Neural cell (in vitro differentiated cells): ENCODE results near the gene EXOC6B. TPM values are rescaled to one million over a fixed set of nuclear protein-coding genes. Genes with fewer than 3 reads are reported as not detected.

Experiments used
- H2AFZ ChIP-seq: fragments of 200-600, 300-800 bp; sonication (generic), shearing (Covaris generic); 2 replicates; pipeline ENCODE4 v1.6.0; 2014; ENCODE audit warnings: low read depth, mild to moderate bottlenecking, antibody characterized with exemption, low read length, moderate library complexity
- H3F3A ChIP-seq: fragments of 200-600 bp; shearing (Covaris generic); 2 replicates; pipeline ENCODE4 v1.6.1; 2016; ENCODE audit warnings: mild to moderate bottlenecking, moderate library complexity, mixed read lengths, antibody characterized with exemption, low read length; ENCODE audit not compliant: insufficient read depth, poor library complexity, severe bottlenecking
- H3K27ac ChIP-seq: fragments of 200-600, 300-800 bp; sonication (generic), shearing (Covaris generic); 2 replicates; pipeline ENCODE4 v1.5.1; 2014; ENCODE audit warnings: mild to moderate bottlenecking, low read length, moderate library complexity
- H3K27me3 ChIP-seq: fragments of 300-800, 200-600 bp; sonication (generic), shearing (Covaris generic); 2 replicates; pipeline ENCODE4 v1.6.0; 2014; ENCODE audit warnings: mild to moderate bottlenecking, low read depth, low read length, moderate library complexity; ENCODE audit not compliant: insufficient read depth
- H3K36me3 ChIP-seq: fragments of 300-800, 200-600 bp; sonication (generic), shearing (Covaris generic); 2 replicates; pipeline ENCODE4 v1.5.1; 2014; ENCODE audit warnings: mild to moderate bottlenecking, antibody characterized with exemption, low read length, moderate library complexity; ENCODE audit not compliant: insufficient read depth
- H3K4me2 ChIP-seq: fragments of 300-800, 200-600 bp; sonication (generic), shearing (Covaris generic); 2 replicates; pipeline ENCODE4 v1.6.0; 2014; ENCODE audit warnings: mild to moderate bottlenecking, low read length
- H3K4me3 ChIP-seq: fragments of 300-800, 200-600 bp; sonication (generic), shearing (Covaris generic); 2 replicates; pipeline ENCODE4 v1.5.1; 2014; ENCODE audit warnings: mild to moderate bottlenecking, low read length, moderate library complexity
- H3K79me2 ChIP-seq: fragments of 200-600 bp; shearing (Covaris generic); replicated peaks from 2 replicates; pipeline ENCODE4 v1.6.0; 2014; ENCODE audit warnings: mild to moderate bottlenecking, low read length, moderate library complexity; ENCODE audit not compliant: insufficient read depth
- H3K9ac ChIP-seq: fragments of 300-800, 200-600 bp; sonication (generic), shearing (Covaris generic); 2 replicates; pipeline ENCODE4 v1.6.1; 2016; ENCODE audit warnings: mild to moderate bottlenecking, low read length, mixed read lengths
- H3K9me2 ChIP-seq: fragments of 200-600 bp; shearing (Covaris generic); 2 replicates; pipeline ENCODE4 v1.6.1; 2016; ENCODE audit warnings: mild to moderate bottlenecking, low read length, mixed read lengths; ENCODE audit not compliant: insufficient read depth
- H3K9me3 ChIP-seq: fragments of 200-600, 300-800 bp; sonication (generic), shearing (Covaris generic); 2 replicates; pipeline ENCODE4 v1.6.1; 2016; ENCODE audit warnings: mild to moderate bottlenecking, mixed run types, low read length, moderate library complexity, mixed read lengths
- H4K20me1 ChIP-seq: fragments of 200-600 bp; shearing (Covaris generic); 2 replicates; pipeline ENCODE4 v1.6.1; 2016; ENCODE audit warnings: mild to moderate bottlenecking, mixed run types; ENCODE audit not compliant: insufficient read depth
- EZH2 ChIP-seq: fragments of 200-600, 300-800 bp; shearing (Covaris generic), sonication (generic); IDR thresholded peaks from 2 replicates; pipeline ENCODE4 v1.6.1; 2014; ENCODE audit warnings: antibody characterized with exemption, low read length, borderline replicate concordance, mild to moderate bottlenecking; ENCODE audit not compliant: insufficient read depth, poor library complexity, severe bottlenecking
- MXI1 ChIP-seq: fragments of 450-650 bp; conservative IDR thresholded peaks from 2 replicates; pipeline ENCODE4 v1.6.1; 2014; ENCODE audit warnings: antibody characterized with exemption, mild to moderate bottlenecking; ENCODE audit not compliant: poor library complexity, severe bottlenecking
- POLR2AphosphoS5 ChIP-seq: IDR thresholded peaks from 2 replicates; pipeline ENCODE4 v1.6.1; 2012
- RAD21 ChIP-seq: fragments of 450-650 bp; conservative IDR thresholded peaks from 2 replicates; pipeline ENCODE4 v1.6.1; 2014; ENCODE audit warnings: antibody characterized with exemption, mild to moderate bottlenecking, moderate library complexity
- SMC3 ChIP-seq: fragments of 450-650 bp; conservative IDR thresholded peaks from 2 replicates; pipeline ENCODE4 v1.6.1; 2014; ENCODE audit warnings: antibody characterized with exemption, mild to moderate bottlenecking, moderate library complexity; ENCODE audit not compliant: poor library complexity
- TAF1 ChIP-seq: IDR thresholded peaks from 2 replicates; pipeline ENCODE4 v1.6.1; 2012; ENCODE audit warnings: low read depth
- polyA plus RNA-seq: library from polyadenylated mRNA; depleted of rRNA; stranded (reverse); fragments of >200 nt; gene quantifications from 2 replicates; pipeline ENCODE4 v1.2.3, GENCODE V29; 2014
- TF ChIP-seq, protein P1 (sequence below): IDR thresholded peaks from 2 replicates; pipeline ENCODE4 v1.6.1; 2012; ENCODE audit warnings: borderline replicate concordance
- TF ChIP-seq, protein P2 (sequence below): fragments of 450-650 bp; IDR thresholded peaks from 2 replicates; pipeline ENCODE4 v1.5.1; 2014; ENCODE audit warnings: antibody characterized with exemption, mild to moderate bottlenecking, moderate library complexity; ENCODE audit not compliant: poor library complexity, severe bottlenecking

Gene EXOC6B
- polyA plus RNA-seq, 1 donor from 2014 or later: 23.4 TPM

DNA sequence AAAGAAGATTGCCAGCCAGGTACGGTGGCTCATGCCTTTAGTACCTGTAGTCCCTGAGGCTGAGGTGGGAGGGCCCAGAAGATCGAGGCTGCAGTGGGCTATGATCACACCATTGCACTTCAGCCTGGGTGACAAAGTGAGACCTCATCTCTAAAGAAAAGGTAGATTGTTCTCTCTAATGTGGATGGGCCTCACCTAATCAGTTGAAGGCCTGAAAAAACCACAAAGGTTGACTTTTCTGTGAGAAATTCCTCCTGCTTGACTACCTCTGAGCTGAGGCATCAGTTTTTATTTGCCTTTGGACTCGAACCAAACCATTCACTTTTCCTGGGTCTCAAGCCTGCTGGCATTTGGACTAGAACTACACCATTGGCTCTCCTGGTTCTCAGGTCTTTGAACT is 536.1 kb downstream of the EXOC6B start:
- TF ChIP-seq RAD21: no peak
- no peak for TF ChIP-seq TAF1
- TF ChIP-seq, protein P1, sequence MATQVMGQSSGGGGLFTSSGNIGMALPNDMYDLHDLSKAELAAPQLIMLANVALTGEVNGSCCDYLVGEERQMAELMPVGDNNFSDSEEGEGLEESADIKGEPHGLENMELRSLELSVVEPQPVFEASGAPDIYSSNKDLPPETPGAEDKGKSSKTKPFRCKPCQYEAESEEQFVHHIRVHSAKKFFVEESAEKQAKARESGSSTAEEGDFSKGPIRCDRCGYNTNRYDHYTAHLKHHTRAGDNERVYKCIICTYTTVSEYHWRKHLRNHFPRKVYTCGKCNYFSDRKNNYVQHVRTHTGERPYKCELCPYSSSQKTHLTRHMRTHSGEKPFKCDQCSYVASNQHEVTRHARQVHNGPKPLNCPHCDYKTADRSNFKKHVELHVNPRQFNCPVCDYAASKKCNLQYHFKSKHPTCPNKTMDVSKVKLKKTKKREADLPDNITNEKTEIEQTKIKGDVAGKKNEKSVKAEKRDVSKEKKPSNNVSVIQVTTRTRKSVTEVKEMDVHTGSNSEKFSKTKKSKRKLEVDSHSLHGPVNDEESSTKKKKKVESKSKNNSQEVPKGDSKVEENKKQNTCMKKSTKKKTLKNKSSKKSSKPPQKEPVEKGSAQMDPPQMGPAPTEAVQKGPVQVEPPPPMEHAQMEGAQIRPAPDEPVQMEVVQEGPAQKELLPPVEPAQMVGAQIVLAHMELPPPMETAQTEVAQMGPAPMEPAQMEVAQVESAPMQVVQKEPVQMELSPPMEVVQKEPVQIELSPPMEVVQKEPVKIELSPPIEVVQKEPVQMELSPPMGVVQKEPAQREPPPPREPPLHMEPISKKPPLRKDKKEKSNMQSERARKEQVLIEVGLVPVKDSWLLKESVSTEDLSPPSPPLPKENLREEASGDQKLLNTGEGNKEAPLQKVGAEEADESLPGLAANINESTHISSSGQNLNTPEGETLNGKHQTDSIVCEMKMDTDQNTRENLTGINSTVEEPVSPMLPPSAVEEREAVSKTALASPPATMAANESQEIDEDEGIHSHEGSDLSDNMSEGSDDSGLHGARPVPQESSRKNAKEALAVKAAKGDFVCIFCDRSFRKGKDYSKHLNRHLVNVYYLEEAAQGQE: no peak
- TF ChIP-seq MXI1: no peak
- TF ChIP-seq, protein P2, sequence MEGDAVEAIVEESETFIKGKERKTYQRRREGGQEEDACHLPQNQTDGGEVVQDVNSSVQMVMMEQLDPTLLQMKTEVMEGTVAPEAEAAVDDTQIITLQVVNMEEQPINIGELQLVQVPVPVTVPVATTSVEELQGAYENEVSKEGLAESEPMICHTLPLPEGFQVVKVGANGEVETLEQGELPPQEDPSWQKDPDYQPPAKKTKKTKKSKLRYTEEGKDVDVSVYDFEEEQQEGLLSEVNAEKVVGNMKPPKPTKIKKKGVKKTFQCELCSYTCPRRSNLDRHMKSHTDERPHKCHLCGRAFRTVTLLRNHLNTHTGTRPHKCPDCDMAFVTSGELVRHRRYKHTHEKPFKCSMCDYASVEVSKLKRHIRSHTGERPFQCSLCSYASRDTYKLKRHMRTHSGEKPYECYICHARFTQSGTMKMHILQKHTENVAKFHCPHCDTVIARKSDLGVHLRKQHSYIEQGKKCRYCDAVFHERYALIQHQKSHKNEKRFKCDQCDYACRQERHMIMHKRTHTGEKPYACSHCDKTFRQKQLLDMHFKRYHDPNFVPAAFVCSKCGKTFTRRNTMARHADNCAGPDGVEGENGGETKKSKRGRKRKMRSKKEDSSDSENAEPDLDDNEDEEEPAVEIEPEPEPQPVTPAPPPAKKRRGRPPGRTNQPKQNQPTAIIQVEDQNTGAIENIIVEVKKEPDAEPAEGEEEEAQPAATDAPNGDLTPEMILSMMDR: no peak
- no peak for TF ChIP-seq EZH2
- Histone ChIP-seq H3K4me2 (no peak overlapping the region), H3K9ac (no peak overlapping the region), H4K20me1 (no peaks in the 10 kb centered on the region), H3K9me3 (peaks cover 4% of the 10 kb centered on the region), H3K4me3 (no peak overlapping the region), H2AFZ (no peak overlapping the region), H3F3A (no peaks in the 10 kb centered on the region), H3K27ac (no peak overlapping the region), H3K9me2 (no peaks in the 10 kb centered on the region), H3K79me2 (no peaks in the 10 kb centered on the region), H3K36me3 (no peaks in the 10 kb centered on the region), H3K27me3 (no peaks in the 10 kb centered on the region)

DNA sequence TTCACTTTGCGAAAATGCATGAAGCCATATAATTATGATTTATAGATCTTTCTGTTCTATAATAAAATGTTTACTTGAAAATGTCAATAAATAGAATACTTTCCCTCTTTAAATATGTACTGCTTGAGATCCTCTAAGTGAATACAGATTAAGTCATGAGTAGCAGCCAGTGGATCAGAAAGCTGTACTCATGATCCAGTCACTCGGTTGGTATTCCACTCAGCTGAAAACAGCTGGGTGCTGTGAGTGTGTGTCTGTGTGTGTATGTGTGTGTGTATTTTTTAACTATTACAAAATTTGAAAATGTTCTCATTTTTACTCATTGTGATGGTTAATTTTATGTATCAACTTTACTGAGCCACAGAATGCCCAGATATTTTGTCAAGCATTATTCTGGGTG is 536.5 kb downstream of the EXOC6B start:
- H3K4me3 ChIP-seq: no peak overlapping the region
- H3K27me3 ChIP-seq: no peaks in the 10 kb centered on the region
- no peaks in the 10 kb centered on the region for H3K36me3 ChIP-seq
- H2AFZ ChIP-seq: no peak overlapping the region
- TF ChIP-seq POLR2AphosphoS5: no peak
- TF ChIP-seq SMC3: no peak
- no peaks in the 10 kb centered on the region for H3F3A ChIP-seq
- peaks cover 4% of the 10 kb centered on the region for H3K9me3 ChIP-seq
- H3K9ac ChIP-seq: no peak overlapping the region
- H3K4me2 ChIP-seq: no peak overlapping the region
- H3K27ac ChIP-seq: no peak overlapping the region
- no peaks in the 10 kb centered on the region for H4K20me1 ChIP-seq
- no peaks in the 10 kb centered on the region for H3K9me2 ChIP-seq
- no peaks in the 10 kb centered on the region for H3K79me2 ChIP-seq

DNA sequence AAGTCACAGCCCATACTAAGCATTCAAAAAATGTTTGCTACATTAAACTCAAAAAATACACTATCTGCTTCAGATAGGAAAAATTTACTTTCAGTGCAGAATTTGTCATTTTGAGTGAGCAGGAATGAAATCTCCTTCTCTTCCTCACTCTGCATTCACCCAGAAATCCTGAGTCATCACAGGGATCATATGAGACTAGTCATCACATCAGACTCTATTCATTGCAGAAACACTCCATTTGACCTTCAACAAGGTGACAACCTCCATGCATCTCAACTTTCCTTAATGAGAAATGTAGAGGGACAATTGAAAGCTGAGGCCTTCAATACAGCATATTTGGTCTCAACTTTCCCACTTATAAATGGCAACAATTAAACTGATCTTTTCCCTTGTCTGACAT is 547.8 kb downstream of the EXOC6B start:
- H3K27me3 ChIP-seq: no peaks in the 10 kb centered on the region
- no peaks in the 10 kb centered on the region for H3K9me3 ChIP-seq
- H3K4me3 ChIP-seq: no peak overlapping the region
- TF ChIP-seq POLR2AphosphoS5: no peak
- TF ChIP-seq TAF1: no peak
- TF ChIP-seq, protein P2: no peak
- H3K79me2 ChIP-seq: no peaks in the 10 kb centered on the region
- no peak overlapping the region for H3K4me2 ChIP-seq
- H3K36me3 ChIP-seq: no peaks in the 10 kb centered on the region
- no peak overlapping the region for H2AFZ ChIP-seq
- H3K9me2 ChIP-seq: no peaks in the 10 kb centered on the region
- H4K20me1 ChIP-seq: no peaks in the 10 kb centered on the region
- no peak overlapping the region for H3K9ac ChIP-seq
- H3F3A ChIP-seq: no peaks in the 10 kb centered on the region
- no peak overlapping the region for H3K27ac ChIP-seq
